GM19468 (cell line): ENCODE results near the gene CD33.
"Not testable (repeated sequence)": the region's sequence is repeated elsewhere in the genome, so short reads cannot be mapped to it uniquely, and the experiment has no call there.

ENCODE experiments used
- ATAC-seq: cut with Tn5 transposase; IDR thresholded peaks from one replicate; pipeline ENCODE4 v1.9.1; 2021; ENCODE audit warnings: mild to moderate bottlenecking, moderate library complexity, moderate number of reproducible peaks; ENCODE audit not compliant: unreplicated experiment; ENCODE audit errors: extremely low read depth

Gene CD33

DNA sequence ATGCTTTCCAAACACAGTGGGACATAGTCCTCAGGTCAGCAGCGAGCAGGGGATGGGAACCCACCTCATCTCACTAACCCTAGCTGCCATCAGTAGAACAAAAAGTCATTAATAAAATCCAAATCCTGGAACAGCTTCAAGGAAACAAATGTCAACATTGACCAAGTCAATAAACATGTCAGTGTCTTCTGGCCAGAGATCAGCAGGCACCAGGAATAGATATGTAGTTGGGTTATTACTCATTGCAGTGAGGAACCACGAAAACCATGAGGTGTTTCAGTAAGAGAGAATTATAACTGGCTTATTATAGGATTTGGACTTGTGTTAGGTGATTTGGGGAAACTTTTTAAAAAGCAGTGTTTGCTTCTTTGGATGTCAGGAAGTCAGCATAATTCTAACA is 17.1 kb upstream of the CD33 start:
- no peak for ATAC-seq

DNA sequence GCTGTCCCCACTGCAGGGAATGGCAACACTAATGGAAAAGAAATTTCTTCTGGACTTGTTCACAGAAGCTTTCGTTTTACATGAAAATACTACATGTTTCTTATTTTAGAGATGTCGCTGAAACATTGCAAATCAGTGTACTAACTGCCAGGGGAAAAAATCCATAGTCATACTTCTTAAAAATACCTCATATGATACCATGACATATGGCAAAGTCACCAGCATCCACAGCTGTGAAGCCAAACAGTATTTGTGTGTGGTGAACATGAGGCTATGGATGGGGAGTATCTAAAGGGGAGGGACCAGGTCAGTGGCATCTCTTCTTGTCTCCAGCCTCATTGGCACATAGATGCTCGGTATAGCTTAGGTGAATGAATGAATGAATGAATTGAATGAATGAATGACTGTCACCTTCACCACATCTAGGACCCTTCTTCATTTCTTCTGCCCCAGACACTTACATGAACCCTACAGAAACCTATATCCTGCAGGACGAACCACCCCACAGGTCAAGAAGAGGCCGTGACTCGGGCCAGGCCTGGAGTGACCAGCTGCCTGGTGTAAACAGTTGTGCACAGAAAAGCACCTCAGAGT is 14.6 kb upstream of the CD33 start:
- ATAC-seq = no peak

DNA sequence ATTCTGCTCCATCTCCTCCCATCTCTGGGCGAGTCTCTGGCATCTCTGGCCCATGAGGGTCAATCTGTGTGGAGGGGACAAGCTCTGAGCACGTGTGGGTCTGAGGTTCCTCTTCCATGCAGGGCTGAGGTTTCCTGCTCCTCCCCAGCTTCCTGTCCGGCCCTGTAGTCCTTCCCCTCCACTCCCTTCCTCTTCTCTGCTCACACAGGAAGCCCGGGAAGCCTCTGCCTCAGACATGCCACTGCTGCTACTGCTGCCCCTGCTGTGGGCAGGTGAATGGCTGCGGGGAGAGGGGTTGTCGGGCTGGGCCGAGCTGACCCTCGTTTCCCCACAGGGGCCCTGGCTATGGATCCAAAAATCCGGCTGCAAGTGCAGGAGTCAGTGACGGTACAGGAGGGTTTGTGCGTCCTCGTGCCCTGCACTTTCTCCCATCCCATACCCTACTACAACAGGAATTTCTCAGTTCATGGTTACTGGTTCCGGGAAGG is 14.0 kb upstream of the CD33 start:
- ATAC-seq = not testable (repeated sequence)

DNA sequence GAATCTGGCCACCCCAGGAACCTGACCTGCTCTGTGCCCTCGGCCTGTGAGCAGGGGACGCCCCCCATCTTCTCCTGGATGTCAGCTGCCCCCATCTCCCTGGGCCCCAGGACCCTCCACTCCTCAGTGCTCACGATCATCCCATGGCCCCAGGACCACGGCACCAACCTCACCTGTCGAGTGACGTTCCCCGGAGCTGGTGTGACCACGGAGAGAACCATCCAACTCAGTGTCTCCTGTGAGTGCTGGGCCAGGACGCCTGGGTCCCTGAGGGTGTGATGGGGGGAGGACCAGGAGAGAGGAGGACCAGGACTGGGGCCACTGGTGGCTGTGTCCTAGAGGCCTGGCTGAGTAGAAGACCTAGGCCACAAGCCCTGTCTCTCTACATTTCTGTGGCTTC is 13.0 kb upstream of the CD33 start:
- no peak for ATAC-seq

DNA sequence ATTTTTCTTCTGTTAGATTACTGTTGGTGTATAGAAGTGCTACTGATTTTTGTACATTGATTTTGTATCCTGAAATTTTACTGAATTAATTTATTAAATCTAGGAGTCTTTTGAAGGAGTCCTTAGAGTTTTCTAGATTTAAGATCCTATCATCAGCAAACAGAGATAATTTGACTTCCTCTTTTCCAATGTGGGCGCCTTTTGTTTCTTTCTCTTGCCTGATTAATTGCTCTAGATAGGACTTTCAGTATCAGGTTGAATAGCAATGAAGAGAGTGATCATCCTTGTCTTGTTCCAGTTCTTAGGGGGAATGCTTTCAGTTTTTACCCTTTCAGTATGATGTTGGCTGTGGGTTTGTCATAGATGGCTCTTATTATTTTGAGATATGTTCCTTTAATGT is 5.6 kb upstream of the CD33 start:
- no peak for ATAC-seq

DNA sequence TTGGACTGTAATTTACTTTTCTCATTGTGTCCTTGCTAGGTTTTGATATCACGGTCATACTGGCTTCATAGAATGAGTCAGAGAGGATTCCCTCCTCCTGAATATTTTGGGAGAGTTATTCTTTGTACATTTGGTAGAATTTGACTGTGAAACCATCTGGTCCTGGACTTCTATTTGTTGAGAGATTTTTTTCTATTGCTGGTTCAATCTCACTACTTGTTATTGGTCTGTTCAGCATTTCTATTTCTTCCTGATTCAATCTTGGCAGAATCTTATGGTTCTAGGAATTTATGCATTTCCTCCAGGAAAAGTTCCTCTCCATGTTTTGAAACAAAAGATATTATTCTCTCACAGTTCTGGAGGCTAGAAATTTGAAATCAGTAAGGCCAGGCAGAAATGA is 4.9 kb upstream of the CD33 start:
- no peak for ATAC-seq

DNA sequence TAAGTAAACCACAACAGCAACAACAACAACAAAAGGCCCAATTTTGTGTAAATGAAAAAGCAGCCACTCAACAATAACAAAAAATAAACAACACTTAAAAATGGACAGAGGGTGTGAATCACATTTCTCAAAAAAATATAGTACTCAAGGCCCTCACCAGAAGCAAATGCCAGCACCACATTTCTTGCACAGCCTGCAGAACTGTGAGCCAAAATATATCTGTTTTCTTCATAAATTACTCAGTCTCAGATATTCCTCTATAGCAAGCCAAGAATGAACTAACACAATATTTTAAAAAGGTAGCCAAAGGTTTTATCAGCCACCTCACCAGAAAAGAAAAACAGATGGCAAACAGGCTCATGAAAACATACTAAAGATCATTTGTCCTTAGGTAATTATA is 3.9 kb upstream of the CD33 start:
- ATAC-seq = no peak

DNA sequence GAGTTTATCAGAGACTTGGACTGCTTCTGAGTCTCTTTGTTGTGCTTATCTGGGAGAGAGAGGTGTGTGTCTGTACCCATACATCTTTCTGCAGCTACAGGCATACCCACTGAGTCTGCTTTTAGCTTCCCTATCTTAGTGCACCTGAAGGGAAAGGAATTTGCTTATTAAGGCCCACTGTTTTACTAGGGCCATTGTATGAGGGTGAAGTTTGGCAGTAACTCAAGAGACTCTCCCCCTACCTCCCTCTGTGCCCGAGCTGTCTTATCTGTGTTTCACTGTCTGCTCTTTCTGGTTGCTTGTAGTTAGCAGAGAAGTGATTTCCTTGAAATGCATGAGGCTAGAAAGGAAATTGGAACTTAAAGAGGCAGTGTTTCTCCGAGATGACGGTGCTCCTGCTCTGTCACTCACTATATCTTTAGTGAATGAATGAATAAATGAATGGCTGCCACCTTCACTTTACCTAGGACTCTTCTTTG is 678 bp upstream of the CD33 start:
- no peak for ATAC-seq

DNA sequence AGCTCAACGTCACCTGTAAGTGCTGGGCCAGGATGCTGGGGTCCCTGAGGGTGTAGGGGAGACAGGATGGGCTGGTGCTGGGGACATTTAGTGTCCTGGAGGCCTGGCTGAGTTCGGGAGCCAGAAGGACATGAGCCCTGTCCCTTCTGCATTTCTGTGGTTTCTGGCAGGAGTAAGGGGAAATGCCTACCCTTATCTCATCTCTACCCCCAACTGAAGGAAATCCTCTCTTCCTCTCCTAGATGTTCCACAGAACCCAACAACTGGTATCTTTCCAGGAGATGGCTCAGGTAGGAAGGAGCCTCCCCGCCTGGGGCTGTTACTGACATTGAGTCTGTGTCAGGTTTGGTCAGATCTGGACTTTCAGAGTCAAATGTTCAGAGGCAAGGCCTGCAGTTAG is 1.2 kb downstream of the CD33 start:
- ATAC-seq = no peak

DNA sequence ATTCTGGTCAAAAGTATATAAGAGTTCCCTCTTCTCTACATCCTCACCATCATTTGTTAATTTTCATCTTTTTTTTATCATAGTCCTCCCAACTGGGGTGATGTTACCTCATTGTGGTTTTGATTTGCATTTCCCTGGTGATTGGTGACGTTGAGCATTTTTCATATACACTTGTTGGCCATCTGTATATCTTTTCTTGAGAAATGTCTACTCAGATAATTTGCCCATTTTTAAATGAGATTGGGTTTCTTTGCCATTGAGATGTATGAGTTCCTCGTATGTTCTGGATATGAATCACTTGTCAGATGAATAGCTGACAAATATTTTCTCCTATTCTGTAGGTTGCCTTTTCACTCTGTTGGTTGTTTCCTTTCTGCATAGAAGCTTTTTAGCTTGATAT is 2.4 kb downstream of the CD33 start:
- ATAC-seq = no peak

DNA sequence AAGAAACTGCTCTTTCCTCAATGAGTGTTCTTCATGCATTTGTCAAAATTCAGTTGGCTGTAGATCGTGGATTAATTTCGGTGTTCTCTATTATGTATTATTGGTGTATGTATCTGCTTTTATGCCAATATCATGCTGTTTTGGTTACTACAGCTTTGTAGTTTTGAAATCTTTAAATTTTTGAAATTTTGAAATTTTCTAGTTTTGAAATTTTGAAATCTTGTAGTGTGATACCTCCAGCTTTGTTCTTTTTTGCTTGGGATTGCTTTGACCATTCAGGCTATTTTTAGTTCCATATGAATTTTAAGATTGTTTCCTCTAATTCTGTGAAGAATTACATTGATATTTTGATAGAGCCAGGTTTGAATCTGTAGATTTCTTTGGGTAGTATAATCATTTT is 3.1 kb downstream of the CD33 start:
- ATAC-seq = no peak

DNA sequence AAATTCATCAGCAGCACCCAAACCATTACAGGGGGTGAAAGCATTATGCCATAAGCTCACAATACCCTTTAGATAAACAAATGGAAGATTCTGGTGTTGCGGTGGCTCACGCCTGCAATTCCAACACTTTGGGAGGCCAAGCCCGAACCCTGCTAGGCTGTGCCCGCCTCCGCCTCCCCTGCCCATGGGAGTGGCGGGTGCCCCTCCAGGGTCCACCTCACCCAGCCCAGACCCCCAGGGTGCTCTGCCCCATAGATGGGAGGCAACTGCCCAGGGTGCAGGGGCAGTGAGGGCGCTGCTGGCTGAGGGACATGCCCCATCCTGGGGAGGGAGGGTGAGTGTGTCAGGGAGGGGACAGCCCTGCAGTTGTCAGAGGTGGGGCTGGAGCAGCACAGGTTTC is 16.0 kb downstream of the CD33 start:
- no peak for ATAC-seq

DNA sequence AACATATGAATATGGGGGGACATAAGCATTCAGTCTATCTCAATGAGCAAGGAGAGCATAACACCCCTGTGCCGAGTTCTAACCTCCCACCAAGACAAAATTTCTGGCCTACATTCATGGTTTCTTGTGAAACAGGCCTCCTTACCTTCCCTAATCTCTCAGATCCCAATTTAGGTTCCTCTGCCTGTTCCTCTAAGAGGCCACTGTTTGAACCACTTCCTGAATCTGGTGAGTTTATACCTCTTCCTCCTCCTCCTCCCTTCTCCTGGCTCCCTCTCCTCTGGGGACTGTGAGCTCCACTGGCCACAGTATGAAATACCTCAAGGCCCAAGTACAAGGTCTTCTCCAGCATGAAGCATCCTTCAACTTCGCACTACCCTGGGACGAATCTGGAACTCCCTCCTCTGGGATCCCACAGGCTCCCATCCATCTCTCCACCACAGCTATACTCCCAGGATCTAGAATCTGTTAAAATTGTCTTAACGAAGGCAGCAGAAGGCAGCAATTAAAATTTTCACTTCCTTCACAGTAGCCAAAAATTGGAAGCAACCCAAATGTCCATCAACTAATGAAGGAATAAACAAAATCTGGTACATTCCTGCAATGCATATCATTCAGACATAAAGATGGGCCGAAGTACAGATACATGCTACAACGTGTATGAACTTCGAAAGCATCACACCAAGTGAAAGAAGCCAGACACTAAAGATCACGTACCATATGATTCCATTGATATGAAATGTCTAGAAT is 18.2 kb downstream of the CD33 start:
- no peak for ATAC-seq

DNA sequence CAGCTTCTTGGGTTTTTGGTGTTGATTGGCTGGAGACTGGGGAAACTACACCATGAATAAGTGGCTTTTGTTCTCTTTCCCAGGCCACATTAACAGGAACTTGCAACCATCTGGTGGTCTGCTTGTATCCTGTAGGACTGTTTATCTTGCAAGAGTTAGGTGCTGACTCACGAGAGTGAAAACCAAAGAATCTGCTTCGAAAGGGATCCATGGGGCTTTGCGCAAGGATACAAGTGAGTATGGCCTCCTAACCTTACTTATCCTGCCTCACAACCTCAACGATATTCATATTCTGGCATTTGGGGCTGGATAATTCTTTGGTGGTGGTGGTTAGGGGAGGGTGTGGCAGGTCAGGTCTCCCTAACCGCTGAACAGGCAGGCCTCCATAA is 21.3 kb downstream of the CD33 start:
- ATAC-seq = no peak

DNA sequence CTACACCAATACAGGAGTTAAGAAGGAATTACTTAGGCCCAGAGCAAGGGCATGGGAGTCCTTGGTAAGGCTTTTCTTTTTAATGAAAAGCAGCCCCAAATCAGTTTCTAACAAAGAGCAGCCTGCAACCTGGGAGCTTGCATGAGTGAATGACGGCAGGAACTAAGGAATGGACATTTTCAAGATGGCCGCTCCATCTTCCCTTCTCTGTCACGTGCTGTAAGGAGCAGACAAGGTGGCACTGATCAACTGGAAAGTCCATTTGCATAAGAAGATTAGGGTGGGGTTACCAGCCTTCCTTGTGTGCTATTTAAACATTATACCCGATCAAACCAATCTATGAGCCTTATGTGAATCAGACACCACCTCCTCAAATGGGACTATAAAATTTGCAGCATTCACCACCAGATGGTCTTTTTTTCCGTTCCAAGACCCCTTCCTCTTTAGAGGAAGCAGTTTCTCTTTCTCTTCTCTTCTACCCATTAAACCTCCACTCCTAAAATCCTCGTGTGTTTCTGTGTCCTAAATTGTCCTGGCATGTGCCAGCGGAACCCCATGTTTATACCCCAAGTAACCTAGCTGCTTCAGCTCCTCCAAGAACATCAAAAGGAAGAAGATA is 23.2 kb downstream of the CD33 start:
- no peak for ATAC-seq

DNA sequence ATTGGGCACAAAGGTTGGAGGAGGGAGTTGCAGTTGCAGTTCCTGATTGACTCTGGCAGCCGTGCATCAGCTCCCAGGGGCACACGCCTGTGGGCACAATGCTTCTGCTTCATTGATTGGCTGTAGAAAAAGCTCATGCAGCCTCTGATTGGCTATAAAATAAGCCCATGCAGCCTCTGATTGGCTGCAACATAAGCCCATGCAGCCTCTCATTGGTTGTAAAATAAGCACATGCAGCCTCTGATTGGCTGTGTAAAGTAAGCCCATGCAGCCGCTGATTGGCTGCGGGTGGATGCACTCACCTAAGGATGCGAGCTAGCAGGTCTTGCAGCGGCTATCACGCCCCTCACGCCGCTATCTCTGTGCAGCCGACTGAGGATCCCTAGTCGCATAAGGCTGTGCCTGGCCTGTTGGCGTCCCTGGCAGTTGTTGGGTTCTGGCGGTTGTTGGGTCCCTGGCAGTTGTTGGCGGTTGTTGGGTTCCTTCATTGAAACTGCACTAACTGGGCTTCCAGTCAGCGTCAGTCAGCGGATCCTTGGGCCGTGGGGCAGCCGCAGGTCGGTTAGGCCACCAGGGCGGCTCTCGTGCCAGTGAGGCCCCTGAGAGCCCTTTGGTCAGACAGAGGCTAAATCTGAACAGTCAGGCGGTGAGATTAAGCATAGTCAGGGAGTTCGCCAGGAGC is 26.0 kb downstream of the CD33 start, which contains the start of gene SIGLECL1:
Gene SIGLECL1 (plus strand): TSS at position 295 of the 682 bp plus-strand sequence. CDS start 12,993 bp downstream, outside the sequence.
- no peak for ATAC-seq

DNA sequence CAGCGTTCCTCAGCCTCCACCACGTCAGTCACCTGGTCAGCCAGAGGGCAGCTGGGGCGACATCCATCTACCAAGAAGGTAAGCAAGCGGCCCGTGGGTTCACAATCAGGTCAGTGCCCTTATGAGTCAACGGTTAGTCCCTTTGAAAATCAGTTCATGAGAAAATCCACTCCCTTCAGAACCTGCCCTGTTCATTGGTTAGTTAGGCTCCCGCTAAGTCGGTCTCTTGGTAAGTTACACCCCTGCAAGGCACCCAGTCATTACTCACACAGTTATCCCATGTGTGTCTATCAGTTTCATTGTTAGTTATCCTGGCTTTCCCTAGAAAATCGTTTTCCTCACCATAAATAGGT is 26.6 kb downstream of the CD33 start:
- no peak for ATAC-seq

DNA sequence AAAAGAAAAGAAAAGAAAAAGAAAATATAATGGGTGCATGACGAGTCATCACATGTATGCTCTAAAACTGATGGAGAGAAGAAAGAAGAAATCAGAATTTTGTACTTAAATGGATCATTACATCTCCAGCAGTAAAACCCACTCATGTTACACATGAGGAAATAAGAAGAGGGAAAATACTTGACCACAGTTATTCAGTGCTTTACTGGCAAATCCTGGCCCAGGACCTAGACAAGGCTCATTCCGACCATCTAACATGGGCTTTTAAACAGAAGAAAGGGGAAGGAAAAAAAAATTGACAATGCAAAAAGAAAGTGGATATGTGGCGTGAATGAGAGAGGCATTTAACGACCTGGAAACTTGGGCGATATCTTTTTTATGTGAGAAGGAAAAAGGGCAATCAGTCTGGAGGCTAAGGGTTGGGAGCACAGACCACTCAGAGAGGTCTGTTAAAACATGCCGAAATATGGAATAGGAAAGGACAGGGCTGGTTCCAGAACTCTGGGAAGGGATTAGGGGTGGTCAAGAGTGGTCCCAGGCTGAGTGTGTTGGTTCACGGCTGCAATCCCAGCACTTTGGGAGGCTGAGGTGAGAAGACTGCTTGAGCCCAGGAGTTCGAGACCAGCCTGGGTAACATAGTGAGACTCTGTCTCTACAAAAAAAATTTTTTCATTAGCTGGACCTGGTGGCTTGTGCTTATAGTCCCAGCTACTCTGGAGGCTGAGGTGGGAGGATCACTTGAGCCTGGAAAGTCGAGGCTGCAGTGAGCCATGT is 27.6 kb downstream of the CD33 start:
- no peak for ATAC-seq

DNA sequence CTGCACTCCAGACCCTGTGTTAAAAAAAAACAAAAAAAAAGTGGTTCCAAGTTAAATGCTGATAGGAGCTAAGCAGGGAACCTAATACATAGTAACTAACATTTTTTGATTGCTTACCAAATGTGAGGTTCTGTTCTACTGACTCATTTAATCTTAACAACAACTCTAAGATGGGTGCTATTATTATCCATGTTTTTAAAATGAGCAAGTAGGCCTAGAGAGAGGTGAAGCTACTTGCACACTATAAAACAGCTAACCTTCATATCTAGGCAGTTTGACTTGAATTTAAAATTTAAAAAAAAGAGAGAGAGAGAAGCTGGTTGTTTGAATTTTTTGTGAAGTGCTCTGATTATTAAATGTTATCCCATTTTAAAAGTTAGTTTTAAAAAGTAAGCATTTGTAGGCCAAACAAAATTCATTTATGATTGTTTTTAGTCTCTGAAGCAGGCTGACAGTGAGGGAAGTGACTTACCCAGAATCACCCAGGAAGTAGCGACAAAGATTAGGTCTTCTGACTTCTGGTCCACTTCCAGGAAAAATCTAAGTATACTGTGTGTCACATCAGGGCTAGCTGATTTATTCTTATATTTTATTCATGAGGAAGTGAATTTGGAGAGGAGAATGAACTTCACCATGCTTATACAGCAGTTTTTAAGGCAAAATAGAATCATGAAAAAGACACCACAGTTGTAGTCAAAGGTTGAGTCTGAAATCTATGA is 28.4 kb downstream of the CD33 start:
- no peak for ATAC-seq
